Cardiac muscle cell (in vitro differentiated cells and primary cell): Measurements from ENCODE around the gene USP48. TPM values are rescaled to one million over a fixed set of nuclear protein-coding genes. Genes with fewer than 3 reads are reported as not detected.

Experiments
- DNase-seq, 2 donors: peaks; one replicate each; pipeline versions ENCODE4 v3.0.0 to v3.0.0-alpha.2; 2010 to 2017; ENCODE audit warnings: low read depth in 1 of 2, low spot score in 1 of 2
- H3K27ac ChIP-seq: fragments of 200-600 bp; sonication (generic); 2 replicates; pipeline ENCODE4 v1.5.1; 2016
- H3K27me3 ChIP-seq: fragments of 200-600 bp; sonication (generic); 2 replicates; pipeline ENCODE4 v1.6.0; 2016; ENCODE audit warnings: control low read depth
- H3K36me3 ChIP-seq: fragments of 200-600 bp; sonication (generic); 2 replicates; pipeline ENCODE4 v1.5.1; 2016; ENCODE audit warnings: control low read depth
- H3K4me1 ChIP-seq: fragments of 200-600 bp; sonication (generic); 2 replicates; pipeline ENCODE4 v1.8.1; 2017; ENCODE audit warnings: low read depth, mild to moderate bottlenecking, mixed run types
- H3K4me3 ChIP-seq: fragments of 200-600 bp; sonication (generic); 2 replicates; pipeline ENCODE4 v1.5.1; 2016; ENCODE audit warnings: mild to moderate bottlenecking
- H3K9me3 ChIP-seq: fragments of 200-600 bp; sonication (generic); 2 replicates; pipeline ENCODE4 v1.5.1; 2017; ENCODE audit warnings: low read depth, mild to moderate bottlenecking, control low read depth
- polyA plus RNA-seq: library from polyadenylated mRNA; unstranded; fragments of >200 nt; fragmentation: Nextera tagmentation; extraction: Ambion mirVana; gene quantifications from 2 replicates; pipeline ENCODE4 v1.2.1, GENCODE V29; 2016
- total RNA-seq: library from RNA; depleted of rRNA; stranded (reverse); fragments of >200 nt; gene quantifications from 2 replicates; pipeline ENCODE4 v1.2.3, GENCODE V29; 2016
- TF ChIP-seq, protein P1 (sequence below): IDR thresholded peaks from 2 replicates; pipeline ENCODE4 v1.5.1; 2012; ENCODE audit warnings: low read depth, mild to moderate bottlenecking, low read length

The USP48 gene
- total and polyA plus RNA-seq, 2 experiments from 2014 or later: 29.6 to 52.4 TPM

GRCh38 chr1:21732664-21733063 lies 50.3 kb downstream of the USP48 start:
- no peaks in the 10 kb centered on the region for H3K9me3 ChIP-seq
- no peak for DNase-seq
- H3K4me3 ChIP-seq: no peak overlapping the region
- peaks cover 65% of the 10 kb centered on the region for H3K36me3 ChIP-seq
- H3K27ac ChIP-seq: no peak overlapping the region
- H3K27me3 ChIP-seq: no peaks in the 10 kb centered on the region
- TF ChIP-seq, protein P1, sequence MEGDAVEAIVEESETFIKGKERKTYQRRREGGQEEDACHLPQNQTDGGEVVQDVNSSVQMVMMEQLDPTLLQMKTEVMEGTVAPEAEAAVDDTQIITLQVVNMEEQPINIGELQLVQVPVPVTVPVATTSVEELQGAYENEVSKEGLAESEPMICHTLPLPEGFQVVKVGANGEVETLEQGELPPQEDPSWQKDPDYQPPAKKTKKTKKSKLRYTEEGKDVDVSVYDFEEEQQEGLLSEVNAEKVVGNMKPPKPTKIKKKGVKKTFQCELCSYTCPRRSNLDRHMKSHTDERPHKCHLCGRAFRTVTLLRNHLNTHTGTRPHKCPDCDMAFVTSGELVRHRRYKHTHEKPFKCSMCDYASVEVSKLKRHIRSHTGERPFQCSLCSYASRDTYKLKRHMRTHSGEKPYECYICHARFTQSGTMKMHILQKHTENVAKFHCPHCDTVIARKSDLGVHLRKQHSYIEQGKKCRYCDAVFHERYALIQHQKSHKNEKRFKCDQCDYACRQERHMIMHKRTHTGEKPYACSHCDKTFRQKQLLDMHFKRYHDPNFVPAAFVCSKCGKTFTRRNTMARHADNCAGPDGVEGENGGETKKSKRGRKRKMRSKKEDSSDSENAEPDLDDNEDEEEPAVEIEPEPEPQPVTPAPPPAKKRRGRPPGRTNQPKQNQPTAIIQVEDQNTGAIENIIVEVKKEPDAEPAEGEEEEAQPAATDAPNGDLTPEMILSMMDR: no peak
- H3K4me1 ChIP-seq: no peaks in the 10 kb centered on the region

- H3K9me3 ChIP-seq: no peaks in the 10 kb centered on the region
- no peak overlapping the region for H3K4me3 ChIP-seq
- TF ChIP-seq, protein P1: no peak
- H3K36me3 ChIP-seq: peaks cover 37% of the 10 kb centered on the region
- peak overlapping the region; percentile 34 for H3K27ac ChIP-seq
- H3K27me3 ChIP-seq: no peaks in the 10 kb centered on the region
- no peak for DNase-seq
- no peaks in the 10 kb centered on the region for H3K4me1 ChIP-seq
Observed at GRCh38 chr1:21725748-21726392, 57.1 kb downstream of the USP48 start.

- no peaks in the 10 kb centered on the region for H3K27me3 ChIP-seq
- no peak for DNase-seq
- no peaks in the 10 kb centered on the region for H3K9me3 ChIP-seq
- no peaks in the 10 kb centered on the region for H3K4me1 ChIP-seq
- TF ChIP-seq, protein P1: no peak
- H3K4me3 ChIP-seq: no peak overlapping the region
- H3K27ac ChIP-seq: no peak overlapping the region
- H3K36me3 ChIP-seq: peaks cover 34% of the 10 kb centered on the region
Observed at GRCh38 chr1:21724570-21724969, 58.4 kb downstream of the USP48 start.

GRCh38 chr1:21724098-21724497 lies 58.9 kb downstream of the USP48 start:
- DNase-seq: no peak
- Histone ChIP-seq H3K4me1 (no peaks in the 10 kb centered on the region), H3K36me3 (peaks cover 32% of the 10 kb centered on the region), H3K27ac (no peak overlapping the region), H3K27me3 (no peaks in the 10 kb centered on the region), H3K4me3 (no peak overlapping the region), H3K9me3 (no peaks in the 10 kb centered on the region)
- TF ChIP-seq, protein P1: no peak

- no peaks in the 10 kb centered on the region for H3K9me3 ChIP-seq
Observed at GRCh38 chr1:21721295-21721985, 61.5 kb downstream of the USP48 start.

More at GRCh38 chr1:21721295-21721985, 61.5 kb downstream of the USP48 start:
- no peak overlapping the region for H3K4me3 ChIP-seq
- TF ChIP-seq, protein P1: no peak
- H3K36me3 ChIP-seq: peaks cover 39% of the 10 kb centered on the region
- no peak overlapping the region for H3K27ac ChIP-seq
- no peaks in the 10 kb centered on the region for H3K27me3 ChIP-seq
- no peak for DNase-seq
- H3K4me1 ChIP-seq: no peaks in the 10 kb centered on the region
